T-helper 2 cell treated with Interferon-gamma antibody and Interleukin-4, amounts not matched to agents 100 ng/mL and 5 ng/mL, for 36 hours (primary cell): ENCODE results near the gene FBXO44. TPM values are rescaled to one million over a fixed set of nuclear protein-coding genes. Genes with fewer than 3 reads are reported as not detected.

Source experiments
- intact Hi-C: fragments of 100-400 bp; cut with micrococcal nuclease; formaldehyde crosslinking; loops from one replicate; pipeline ENCODE4 v1.15.1; 2023
- total RNA-seq: library from RNA; stranded (reverse); gene quantifications from 2 replicates; pipeline ENCODE4 v1.2.3, GENCODE V29; 2022

Gene FBXO44
- total RNA-seq, 1 donor from 2014 or later = 23.2 TPM

- intact Hi-C loops = loop anchor here (5.0 kb wide), 1 partner anchor 33 kb away; no protein-coding TSS in a partner anchor
Measured at GRCh38 chr1:11684070-11684469, 29.4 kb downstream of the FBXO44 start.

- intact Hi-C loops = no loop called here
Measured at GRCh38 chr1:11685210-11685752, 30.6 kb downstream of the FBXO44 start.

GRCh38 chr1:11688506-11688905, 33.8 kb downstream of the FBXO44 start:
- intact Hi-C loops = no loop called here

GRCh38 chr1:11690397-11691301, 36.0 kb downstream of the FBXO44 start:
- intact Hi-C loops = no loop called here

- intact Hi-C loops = no loop called here
Measured at GRCh38 chr1:11691302-11691914, 36.7 kb downstream of the FBXO44 start, which contains the start of gene DRAXIN. Gene DRAXIN (plus strand): TSS chr1:11691710. CDS start chr1:11706259, 14,549 bp downstream.

- intact Hi-C loops = no loop called here
Measured at GRCh38 chr1:11691928-11692711, 37.4 kb downstream of the FBXO44 start.

- intact Hi-C loops = no loop called here
Measured at GRCh38 chr1:11693024-11693590, 38.4 kb downstream of the FBXO44 start.

GRCh38 chr1:11693917-11694316, 39.2 kb downstream of the FBXO44 start:
- intact Hi-C loops = no loop called here

- intact Hi-C loops = no loop called here
Measured at GRCh38 chr1:11695861-11696260, 41.2 kb downstream of the FBXO44 start.

GRCh38 chr1:11697188-11697892, 42.7 kb downstream of the FBXO44 start:
- intact Hi-C loops = no loop called here

- intact Hi-C loops = no loop called here
Measured at GRCh38 chr1:11697893-11698210, 43.2 kb downstream of the FBXO44 start.

- intact Hi-C loops = no loop called here
Measured at GRCh38 chr1:11700601-11701467, 46.2 kb downstream of the FBXO44 start.

GRCh38 chr1:11701551-11701961, 46.9 kb downstream of the FBXO44 start:
- intact Hi-C loops = no loop called here

- intact Hi-C loops = no loop called here
Measured at GRCh38 chr1:11701981-11702803, 47.5 kb downstream of the FBXO44 start.

- intact Hi-C loops = no loop called here
Measured at GRCh38 chr1:11703357-11704193, 48.9 kb downstream of the FBXO44 start.

GRCh38 chr1:11704194-11704529, 49.5 kb downstream of the FBXO44 start:
- intact Hi-C loops = no loop called here

- intact Hi-C loops = no loop called here
Measured at GRCh38 chr1:11704691-11705475, 50.2 kb downstream of the FBXO44 start.
